Keratinocyte (primary cell): ENCODE data around the gene KCNK18. TPM values are rescaled to one million over a fixed set of nuclear protein-coding genes. Genes with fewer than 3 reads are reported as not detected.

Source experiments
- DNase-seq: peaks from one replicate; pipeline ENCODE4 v3.0.0-alpha.2; 2011; ENCODE audit warnings: low read depth, missing footprints, low spot score
- FAIRE-seq: peaks from 2 replicates; lab custom pipeline; 2011; peaks lifted over from hg19 to GRCh38; lab: Jason Lieb, UNC
- H2AFZ ChIP-seq: 2 replicates; pipeline ENCODE4 v1.6.0; 2012; ENCODE audit warnings: low read length, control low read depth, inconsistent platforms; ENCODE audit not compliant: control insufficient read depth
- H3K27ac ChIP-seq: 2 replicates; pipeline ENCODE4 v1.5.1; 2011; ENCODE audit warnings: low read length; ENCODE audit not compliant: control insufficient read depth, insufficient read depth
- H3K27me3 ChIP-seq: 3 replicates; pipeline ENCODE4 v1.6.0; 2011; ENCODE audit warnings: low read length; ENCODE audit not compliant: control insufficient read depth, insufficient read depth; ENCODE audit errors: extremely low read depth
- H3K36me3 ChIP-seq, 2 experiments: 2 replicates in 1 of 2; 3 replicates in 1 of 2; pipeline ENCODE4 v1.5.1; 2011; ENCODE audit warnings: low read length in 2 of 2, mild to moderate bottlenecking in 1 of 2; ENCODE audit not compliant: control insufficient read depth in 2 of 2, insufficient read depth in 2 of 2; ENCODE audit errors: extremely low read depth in 1 of 2
- H3K4me1 ChIP-seq: 3 replicates; pipeline ENCODE4 v1.5.1; 2011; ENCODE audit warnings: low read length; ENCODE audit not compliant: control insufficient read depth, insufficient read depth; ENCODE audit errors: extremely low read depth
- H3K4me2 ChIP-seq: 3 replicates; pipeline ENCODE4 v1.6.0; 2011; ENCODE audit warnings: low read depth, low read length; ENCODE audit not compliant: control insufficient read depth, insufficient read depth; ENCODE audit errors: extremely low read depth
- H3K4me3 ChIP-seq, 3 experiments: fragments of 200-600 bp in 1 of 3; sonication (generic) in 1 of 3; 2 replicates in 2 of 3; 3 replicates in 1 of 3; pipeline ENCODE4 v1.5.1; 2011 to 2016; ENCODE audit warnings: low read length in 3 of 3, mild to moderate bottlenecking in 3 of 3, control low read depth in 2 of 3, inconsistent platforms in 1 of 3, low read depth in 1 of 3, mixed read lengths in 1 of 3, mixed run types in 1 of 3, moderate library complexity in 1 of 3; ENCODE audit not compliant: control insufficient read depth in 2 of 3, insufficient read depth in 2 of 3; ENCODE audit errors: extremely low read depth in 1 of 3
- H3K79me2 ChIP-seq: 2 replicates; pipeline ENCODE4 v1.6.0; 2012; ENCODE audit warnings: low read length; ENCODE audit not compliant: control insufficient read depth, insufficient read depth
- H3K9ac ChIP-seq: 3 replicates; pipeline ENCODE4 v1.6.0; 2011; ENCODE audit warnings: low read length; ENCODE audit not compliant: control insufficient read depth, insufficient read depth; ENCODE audit errors: extremely low read depth
- H3K9me1 ChIP-seq: 3 replicates; pipeline ENCODE4 v1.6.0; 2011; ENCODE audit warnings: low read length; ENCODE audit not compliant: control insufficient read depth, insufficient read depth; ENCODE audit errors: extremely low read depth
- H3K9me3 ChIP-seq: 2 replicates; pipeline ENCODE4 v1.5.1; 2012; ENCODE audit warnings: low read depth, low read length; ENCODE audit not compliant: control insufficient read depth
- H4K20me1 ChIP-seq: 3 replicates; pipeline ENCODE4 v1.6.0; 2011; ENCODE audit warnings: low read length; ENCODE audit not compliant: control insufficient read depth, insufficient read depth; ENCODE audit errors: extremely low read depth
- CTCF ChIP-seq, 3 experiments: IDR thresholded peaks in 1 of 3; conservative IDR thresholded peaks in 1 of 3; optimal IDR thresholded peaks in 1 of 3; 2 replicates in 2 of 3; 3 replicates in 1 of 3; pipeline versions ENCODE3 to v1.5.1; 2011; ENCODE audit warnings: low read length in 3 of 3, mild to moderate bottlenecking in 3 of 3, moderate library complexity in 2 of 3, control low read depth in 1 of 3, inconsistent platforms in 1 of 3; ENCODE audit not compliant: insufficient read depth in 2 of 3; ENCODE audit errors: extremely low read depth in 1 of 3
- EZH2 ChIP-seq: IDR thresholded peaks from one replicate; pipeline ENCODE4 v1.6.1; 2012; ENCODE audit warnings: inconsistent platforms, mild to moderate bottlenecking, low read length, moderate library complexity
- dilution Hi-C: fragments of 300-500 bp; cut with MboI; formaldehyde crosslinking; loops from one replicate; pipeline ENCODE4 v1.7.0; 2020; ENCODE audit warnings: low sequenced_read_pairs; ENCODE audit not compliant: extremely low pct_ligation_motif_present
- polyA plus RNA-seq, 5 experiments: library from polyadenylated mRNA; depleted of rRNA in 3 of 5; stranded (reverse) in 3 of 5; stranded (forward) in 1 of 5; unstranded in 1 of 5; fragments of >200 nt; gene quantifications; 1 replicate in 1 of 5; 2 replicates in 3 of 5; 3 replicates in 1 of 5; pipeline versions ENCODE4 v1.2.1 to v1.2.3, GENCODE V29; 2011 to 2012; ENCODE audit warnings: missing spikeins in 2 of 5, low read depth in 1 of 5, low replicate concordance in 1 of 5

The KCNK18 gene
- polyA plus RNA-seq, 1 donor (not counting 4 experiments of a cell fraction or from before 2014, with no cell fraction given): not detected

GRCh38 chr10:117161386-117162033, 35.8 kb upstream of the KCNK18 start:
- Histone ChIP-seq H3K79me2 (no peaks in the 10 kb centered on the region), H3K27ac (no peak overlapping the region), H3K27me3 (peaks cover 85% of the 10 kb centered on the region), H3K9me3 (no peaks in the 10 kb centered on the region), H3K4me3 (no peak overlapping the region), H3K4me2 (no peak overlapping the region), H3K36me3 (no peaks in the 10 kb centered on the region), H4K20me1 (peaks cover 8% of the 10 kb centered on the region), H3K9ac (no peak overlapping the region), H3K4me1 (peaks cover 2% of the 10 kb centered on the region), H2AFZ (no peak overlapping the region), H3K9me1 (no peaks in the 10 kb centered on the region)
- dilution Hi-C loops: no loop called here
- FAIRE-seq (no peak), DNase-seq (no peak)
- TF ChIP-seq CTCF (optimal IDR thresholded peaks at IDR 0.05 in 1 of 3, IDR thresholded peaks at IDR 0.05 in 1 of 3, conservative IDR thresholded peaks at IDR 0.05 in 1 of 3; ENCODE audit: extremely low read depth in 1 of 3, insufficient read depth in 2 of 3, low read length in 3 of 3) (no peak), EZH2 (peak; percentile 7)

GRCh38 chr10:117162093-117163060, 34.9 kb upstream of the KCNK18 start:
- Histone ChIP-seq H3K4me2 (no peak overlapping the region), H3K4me3 (no peak overlapping the region), H3K27ac (no peak overlapping the region), H3K36me3 (no peaks in the 10 kb centered on the region), H3K9me1 (no peaks in the 10 kb centered on the region), H3K9ac (no peak overlapping the region), H3K4me1 (peaks cover 10% of the 10 kb centered on the region), H4K20me1 (peaks cover 8% of the 10 kb centered on the region), H3K27me3 (peaks cover 88% of the 10 kb centered on the region), H3K9me3 (no peaks in the 10 kb centered on the region), H3K79me2 (no peaks in the 10 kb centered on the region), H2AFZ (no peak overlapping the region)
- TF ChIP-seq CTCF (optimal IDR thresholded peaks at IDR 0.05 in 1 of 3, IDR thresholded peaks at IDR 0.05 in 1 of 3, conservative IDR thresholded peaks at IDR 0.05 in 1 of 3; ENCODE audit: extremely low read depth in 1 of 3, insufficient read depth in 2 of 3, low read length in 3 of 3) (no peak), EZH2 (peak; percentile 95)
- dilution Hi-C loops: no loop called here
- DNase-seq (no peak), FAIRE-seq (no peak)
